ENCODE measurements around the gene NXPH4.

Gene NXPH4

DNA sequence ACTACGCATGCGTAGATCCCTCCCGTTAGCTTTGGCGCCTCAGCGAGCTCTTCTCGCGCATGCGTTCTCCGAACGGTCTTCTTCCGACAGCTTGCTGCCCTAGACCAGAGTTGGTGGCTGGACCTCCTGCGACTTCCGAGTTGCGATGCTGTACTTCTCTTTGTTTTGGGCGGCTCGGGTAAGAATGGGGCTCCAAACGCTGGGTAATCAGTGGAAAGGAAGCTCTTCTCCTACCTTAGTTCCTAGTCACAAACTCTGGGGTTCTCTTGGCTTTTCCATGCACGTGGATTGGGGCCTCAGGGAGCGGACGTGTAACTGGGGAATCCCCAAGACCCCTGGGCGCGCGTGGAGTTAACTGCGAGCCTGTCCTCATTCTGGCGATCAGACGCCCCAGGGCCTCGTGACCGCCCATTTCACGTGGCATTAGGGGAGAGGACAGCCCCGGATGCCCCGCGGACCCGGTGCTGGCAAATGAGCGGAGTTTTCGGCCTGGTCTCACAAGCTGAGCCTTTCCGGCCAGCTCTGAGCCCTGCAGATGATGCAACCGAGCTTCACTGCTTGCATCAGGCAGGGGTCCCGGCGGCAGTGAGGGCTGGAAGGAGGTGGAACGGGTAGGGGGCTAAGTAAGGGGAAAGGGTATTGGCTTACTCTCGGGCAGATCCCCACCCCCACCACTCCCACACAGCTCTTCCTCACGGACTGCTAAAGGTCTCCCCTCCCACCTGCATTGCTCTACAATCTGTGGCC is 13.2 kb downstream of the NXPH4 start, which contains the start of gene SHMT2:
Gene SHMT2, plus strand, starts transcription at position 78 of the 747 bp plus-strand sequence. Its CDS starts 68 bp downstream, at position 146.
- in situ Hi-C loops (cut with MboI; ENCODE audit: low sequenced_read_pairs) = no loop called here

DNA sequence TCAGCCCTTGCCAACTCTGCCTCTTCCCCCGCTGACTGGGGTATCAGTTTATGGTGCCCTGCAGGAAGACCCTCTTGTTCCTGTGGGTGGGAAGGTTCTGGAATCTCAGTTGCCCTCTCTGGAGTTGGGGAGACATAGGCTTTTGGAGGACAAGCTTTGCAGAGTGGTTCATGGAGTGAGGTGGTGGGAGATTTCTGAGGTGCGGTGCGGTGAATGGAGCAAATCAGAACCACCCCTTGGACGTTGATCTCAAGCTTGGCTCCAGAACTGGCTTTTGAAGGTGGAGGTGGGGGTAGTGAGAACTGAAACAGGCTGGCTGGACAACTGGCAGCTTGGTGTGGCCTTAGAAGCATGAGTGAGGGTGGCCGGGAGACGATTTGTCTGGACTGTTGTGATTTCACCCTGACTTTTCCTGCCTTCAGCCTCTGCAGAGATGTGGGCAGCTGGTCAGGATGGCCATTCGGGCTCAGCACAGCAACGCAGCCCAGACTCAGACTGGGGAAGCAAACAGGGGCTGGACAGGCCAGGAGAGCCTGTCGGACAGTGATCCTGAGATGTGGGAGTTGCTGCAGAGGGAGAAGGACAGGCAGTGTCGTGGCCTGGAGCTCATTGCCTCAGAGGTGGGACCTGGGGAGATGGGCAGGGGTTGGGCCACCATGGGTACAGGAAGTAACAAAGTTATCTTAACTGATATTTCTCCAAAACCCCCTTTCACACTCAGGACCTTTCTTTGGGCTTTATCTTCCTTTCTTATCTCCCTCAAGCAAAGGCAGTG is 14.0 kb downstream of the NXPH4 start:
- in situ Hi-C loops (cut with MboI; ENCODE audit: low sequenced_read_pairs) = no loop called here

DNA sequence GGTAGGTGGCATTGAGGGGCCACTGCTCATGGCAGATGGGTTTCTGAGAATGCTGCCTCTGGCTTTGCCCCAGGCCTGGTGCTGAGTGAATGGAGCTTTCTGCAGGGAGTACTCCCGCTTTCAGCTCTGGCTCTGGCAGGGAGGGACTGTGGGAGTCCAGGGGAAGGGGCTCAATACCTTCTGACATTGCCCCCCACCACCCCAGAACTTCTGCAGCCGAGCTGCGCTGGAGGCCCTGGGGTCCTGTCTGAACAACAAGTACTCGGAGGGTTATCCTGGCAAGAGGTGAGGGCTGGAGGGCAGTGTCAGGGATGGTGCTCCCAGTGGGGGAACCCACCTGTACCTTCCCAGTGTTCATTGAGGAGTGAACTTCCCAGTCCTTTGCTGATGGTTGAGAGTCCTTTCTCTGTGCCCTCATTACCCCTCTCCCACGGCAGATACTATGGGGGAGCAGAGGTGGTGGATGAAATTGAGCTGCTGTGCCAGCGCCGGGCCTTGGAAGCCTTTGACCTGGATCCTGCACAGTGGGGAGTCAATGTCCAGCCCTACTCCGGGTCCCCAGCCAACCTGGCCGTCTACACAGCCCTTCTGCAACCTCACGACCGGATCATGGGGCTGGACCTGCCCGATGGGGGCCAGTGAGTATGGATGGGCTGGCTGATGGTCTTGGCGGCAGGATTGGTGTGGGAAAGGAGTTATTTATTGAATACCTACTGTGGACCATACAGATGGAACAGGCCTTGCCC is 14.9 kb downstream of the NXPH4 start:
- in situ Hi-C loops (cut with MboI; ENCODE audit: low sequenced_read_pairs) = no loop called here

DNA sequence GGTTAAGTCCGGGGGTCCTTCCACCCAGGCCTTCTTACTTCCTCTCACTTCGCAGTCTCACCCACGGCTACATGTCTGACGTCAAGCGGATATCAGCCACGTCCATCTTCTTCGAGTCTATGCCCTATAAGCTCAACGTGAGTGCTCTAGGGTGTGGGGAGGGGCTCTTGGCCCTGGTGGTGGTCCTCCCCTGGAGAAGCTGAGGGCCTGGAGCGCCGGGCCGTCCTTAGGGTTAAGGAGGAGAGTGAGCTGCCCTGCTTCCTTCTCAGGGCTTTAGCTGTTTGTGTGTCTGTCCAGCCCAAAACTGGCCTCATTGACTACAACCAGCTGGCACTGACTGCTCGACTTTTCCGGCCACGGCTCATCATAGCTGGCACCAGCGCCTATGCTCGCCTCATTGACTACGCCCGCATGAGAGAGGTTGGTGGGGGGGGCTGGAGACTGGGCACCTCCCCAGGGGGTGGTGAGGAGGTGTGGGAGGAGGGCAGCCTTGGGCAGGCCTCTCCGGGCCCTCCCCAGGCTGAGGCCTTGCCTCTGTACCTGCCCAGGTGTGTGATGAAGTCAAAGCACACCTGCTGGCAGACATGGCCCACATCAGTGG is 15.7 kb downstream of the NXPH4 start:
- in situ Hi-C loops (cut with MboI; ENCODE audit: low sequenced_read_pairs) = no loop called here

DNA sequence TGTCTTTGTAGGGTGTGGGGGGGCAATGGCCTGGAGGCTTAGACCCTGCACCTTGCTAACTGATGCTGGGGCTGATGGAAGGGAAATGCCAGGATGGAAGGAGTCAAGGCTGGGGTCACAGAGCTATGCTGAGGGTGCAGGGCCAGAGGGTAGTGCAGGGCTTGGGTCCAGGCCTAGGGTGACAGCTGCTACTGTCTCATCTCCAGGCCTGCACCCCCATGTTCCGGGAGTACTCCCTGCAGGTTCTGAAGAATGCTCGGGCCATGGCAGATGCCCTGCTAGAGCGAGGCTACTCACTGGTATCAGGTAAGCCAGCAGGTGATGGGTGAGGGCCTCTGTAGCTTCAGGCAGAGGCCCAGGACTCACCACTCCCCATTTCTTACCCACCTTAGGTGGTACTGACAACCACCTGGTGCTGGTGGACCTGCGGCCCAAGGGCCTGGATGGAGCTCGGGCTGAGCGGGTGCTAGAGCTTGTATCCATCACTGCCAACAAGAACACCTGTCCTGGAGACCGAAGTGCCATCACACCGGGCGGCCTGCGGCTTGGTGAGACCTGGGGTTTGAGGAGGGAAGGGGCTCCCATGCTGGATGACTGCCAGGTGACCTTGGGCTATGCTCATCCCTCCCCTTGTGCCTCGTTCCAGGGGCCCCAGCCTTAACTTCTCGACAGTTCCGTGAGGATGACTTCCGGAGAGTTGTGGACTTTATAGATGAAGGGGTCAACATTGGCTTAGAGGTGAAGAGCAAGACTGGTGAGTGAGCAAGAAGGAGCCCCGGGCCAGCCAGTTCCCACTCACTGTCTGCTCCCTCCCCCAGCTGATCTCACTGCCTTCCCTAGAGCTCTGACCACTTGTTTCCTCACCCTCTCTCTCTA is 17.0 kb downstream of the NXPH4 start:
- in situ Hi-C loops (cut with MboI; ENCODE audit: low sequenced_read_pairs) = no loop called here

DNA sequence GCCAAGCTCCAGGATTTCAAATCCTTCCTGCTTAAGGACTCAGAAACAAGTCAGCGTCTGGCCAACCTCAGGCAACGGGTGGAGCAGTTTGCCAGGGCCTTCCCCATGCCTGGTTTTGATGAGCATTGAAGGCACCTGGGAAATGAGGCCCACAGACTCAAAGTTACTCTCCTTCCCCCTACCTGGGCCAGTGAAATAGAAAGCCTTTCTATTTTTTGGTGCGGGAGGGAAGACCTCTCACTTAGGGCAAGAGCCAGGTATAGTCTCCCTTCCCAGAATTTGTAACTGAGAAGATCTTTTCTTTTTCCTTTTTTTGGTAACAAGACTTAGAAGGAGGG is 17.6 kb downstream of the NXPH4 start:
- in situ Hi-C loops (cut with MboI; ENCODE audit: low sequenced_read_pairs) = no loop called here

DNA sequence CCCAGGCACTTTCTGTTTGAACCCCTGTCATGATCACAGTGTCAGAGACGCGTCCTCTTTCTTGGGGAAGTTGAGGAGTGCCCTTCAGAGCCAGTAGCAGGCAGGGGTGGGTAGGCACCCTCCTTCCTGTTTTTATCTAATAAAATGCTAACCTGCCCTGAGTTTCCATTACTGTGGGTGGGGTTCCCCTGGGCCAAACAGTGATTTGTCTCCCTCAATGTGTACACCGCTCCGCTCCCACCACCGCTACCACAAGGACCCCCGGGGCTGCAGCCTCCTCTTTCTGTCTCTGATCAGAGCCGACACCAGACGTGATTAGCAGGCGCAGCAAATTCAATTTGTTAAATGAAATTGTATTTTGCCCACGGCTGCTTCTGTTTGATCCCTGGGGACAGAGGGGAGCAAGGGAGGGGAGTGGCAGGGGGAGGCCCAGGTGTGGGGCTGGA is 18.0 kb downstream of the NXPH4 start:
- in situ Hi-C loops (cut with MboI; ENCODE audit: low sequenced_read_pairs) = no loop called here

DNA sequence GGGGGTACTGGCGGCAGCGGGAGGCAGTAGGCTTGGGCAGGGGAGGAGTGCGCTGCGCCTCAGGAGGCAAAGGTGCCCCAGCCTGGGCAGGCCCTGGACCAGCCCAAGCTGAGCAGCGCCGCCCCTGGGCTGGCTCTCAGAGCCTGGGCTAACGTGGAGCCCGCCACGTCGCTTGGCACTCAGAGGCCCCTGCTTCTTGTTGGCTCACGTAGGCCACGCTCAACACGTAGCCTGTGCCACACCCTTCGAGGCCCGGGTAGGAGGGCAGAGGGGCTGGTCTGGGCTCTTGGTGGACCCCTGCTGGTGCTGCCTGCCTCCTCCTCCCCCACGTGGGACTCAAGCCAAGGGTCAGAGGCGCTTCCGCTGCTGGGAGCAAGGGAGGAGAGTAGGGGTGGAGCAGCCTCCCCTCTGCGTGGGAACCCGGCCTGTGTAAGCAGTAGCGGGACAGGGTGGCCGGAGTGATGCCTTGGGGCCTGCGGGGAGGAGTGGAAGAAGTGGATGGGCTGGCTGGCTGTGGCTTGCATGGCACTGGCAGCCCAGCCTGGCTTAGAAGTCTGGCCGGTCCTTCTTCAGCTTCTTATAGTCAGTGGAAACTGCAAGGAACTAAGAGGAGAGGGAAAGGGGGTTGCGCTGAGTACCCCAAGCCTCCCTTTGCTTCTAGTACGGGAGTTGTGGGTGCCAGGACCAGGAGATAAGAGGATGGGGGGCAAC is 18.6 kb downstream of the NXPH4 start:
- in situ Hi-C loops (cut with MboI; ENCODE audit: low sequenced_read_pairs) = no loop called here

DNA sequence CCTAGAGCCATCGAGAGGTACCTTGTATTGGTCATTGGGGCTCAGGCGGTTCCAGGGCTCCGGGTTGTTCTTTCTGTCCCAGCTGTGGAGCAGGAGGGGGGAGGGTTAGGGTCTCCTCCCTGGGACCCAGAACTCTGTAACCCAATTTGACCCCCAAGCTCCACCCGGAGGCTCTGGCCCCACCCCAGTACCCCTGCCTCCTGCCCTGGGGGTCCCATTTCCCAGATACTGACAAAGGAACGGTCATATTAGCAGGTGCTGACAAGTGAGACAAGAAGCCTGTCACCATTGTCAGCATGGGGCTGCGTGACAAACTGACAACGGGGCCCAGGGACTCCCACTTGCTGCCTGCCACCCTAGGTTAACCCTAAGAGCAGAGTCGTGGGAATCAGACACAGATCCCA is 19.1 kb downstream of the NXPH4 start:
- in situ Hi-C loops (cut with MboI; ENCODE audit: low sequenced_read_pairs) = no loop called here

DNA sequence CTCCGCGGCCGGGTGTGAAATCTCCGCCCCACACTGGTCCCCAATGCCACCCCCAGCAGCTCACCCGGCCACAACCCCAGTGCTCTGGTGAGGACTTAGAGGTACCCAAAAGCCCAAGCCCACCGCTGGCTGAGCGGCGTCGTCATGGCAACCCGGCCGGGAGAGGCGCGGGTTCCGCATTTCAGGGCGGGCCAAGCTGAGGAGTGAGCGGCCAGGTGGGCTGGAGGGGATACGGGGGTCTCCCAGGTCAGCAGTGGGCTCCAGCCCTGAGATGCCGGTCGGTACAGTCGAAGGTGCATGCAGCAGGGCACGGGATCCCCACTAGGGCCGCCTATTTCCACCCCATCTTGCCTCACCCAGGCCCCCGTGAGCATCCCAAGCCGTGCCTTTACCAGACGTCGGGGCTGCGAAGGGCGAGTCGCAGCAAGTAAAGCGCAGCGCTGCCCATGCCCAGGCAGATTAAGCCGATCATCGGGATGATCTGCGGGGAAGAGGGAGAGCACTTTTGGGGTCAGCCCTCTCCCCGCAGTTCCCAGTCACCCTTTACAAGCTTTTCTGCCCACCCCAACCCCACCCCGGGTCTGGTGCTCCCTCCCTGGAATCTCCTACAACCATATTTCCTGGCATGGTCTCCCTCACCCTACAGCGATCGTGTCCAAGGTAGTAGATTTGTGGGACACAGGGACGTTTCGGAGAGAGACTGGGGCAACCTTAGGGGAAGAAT is 19.8 kb downstream of the NXPH4 start:
- in situ Hi-C loops (cut with MboI; ENCODE audit: low sequenced_read_pairs) = no loop called here

DNA sequence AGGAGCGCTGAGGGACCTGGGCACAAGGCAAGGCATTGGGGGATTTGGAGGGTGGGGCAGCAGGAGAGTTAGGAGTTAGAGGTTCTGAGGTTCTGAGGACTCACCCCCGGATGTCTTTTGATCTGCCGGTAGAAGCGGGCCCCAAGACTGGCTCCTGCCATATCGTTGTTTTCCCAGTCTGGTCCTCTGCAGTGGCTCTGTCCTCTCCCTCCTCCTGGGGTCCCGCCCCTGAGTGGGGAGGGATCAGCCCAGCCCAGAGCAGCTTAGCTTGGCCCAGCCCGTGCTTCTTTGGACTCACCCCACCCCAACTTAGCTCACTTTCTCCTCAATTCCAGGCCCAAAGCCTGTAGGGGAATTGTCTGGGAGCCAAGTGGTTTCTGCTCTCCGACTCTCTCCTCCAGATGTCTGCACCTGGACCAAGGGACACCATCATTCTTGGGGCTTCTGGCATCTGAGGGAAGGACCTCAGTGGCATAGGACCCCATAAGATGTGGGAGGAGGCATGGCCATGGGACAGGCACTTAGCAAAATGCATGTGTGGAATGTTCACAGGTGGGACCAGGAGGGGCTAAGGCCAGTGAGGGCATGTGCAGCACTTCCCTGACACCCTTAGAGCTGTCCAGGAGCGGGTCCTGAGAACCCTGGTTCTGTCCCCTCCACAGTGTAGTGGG is 20.5 kb downstream of the NXPH4 start:
- in situ Hi-C loops (cut with MboI; ENCODE audit: low sequenced_read_pairs) = no loop called here

DNA sequence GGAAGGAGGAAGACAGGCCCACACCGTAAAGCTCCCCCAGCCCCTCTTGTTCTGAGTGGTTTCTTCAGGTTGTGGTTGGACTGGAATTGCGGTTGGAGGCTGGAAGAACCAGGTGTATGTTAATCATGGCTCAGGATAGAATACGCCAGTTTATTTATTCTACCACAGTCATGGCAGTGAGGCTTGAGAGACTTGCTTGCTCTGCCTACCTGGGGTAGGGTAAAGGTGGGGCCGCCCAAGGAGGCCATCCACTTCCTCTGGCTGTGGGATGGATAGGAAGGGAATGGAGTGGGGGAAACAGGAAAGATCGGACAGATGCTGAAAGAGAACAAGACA is 21.0 kb downstream of the NXPH4 start:
- in situ Hi-C loops (cut with MboI; ENCODE audit: low sequenced_read_pairs) = no loop called here

DNA sequence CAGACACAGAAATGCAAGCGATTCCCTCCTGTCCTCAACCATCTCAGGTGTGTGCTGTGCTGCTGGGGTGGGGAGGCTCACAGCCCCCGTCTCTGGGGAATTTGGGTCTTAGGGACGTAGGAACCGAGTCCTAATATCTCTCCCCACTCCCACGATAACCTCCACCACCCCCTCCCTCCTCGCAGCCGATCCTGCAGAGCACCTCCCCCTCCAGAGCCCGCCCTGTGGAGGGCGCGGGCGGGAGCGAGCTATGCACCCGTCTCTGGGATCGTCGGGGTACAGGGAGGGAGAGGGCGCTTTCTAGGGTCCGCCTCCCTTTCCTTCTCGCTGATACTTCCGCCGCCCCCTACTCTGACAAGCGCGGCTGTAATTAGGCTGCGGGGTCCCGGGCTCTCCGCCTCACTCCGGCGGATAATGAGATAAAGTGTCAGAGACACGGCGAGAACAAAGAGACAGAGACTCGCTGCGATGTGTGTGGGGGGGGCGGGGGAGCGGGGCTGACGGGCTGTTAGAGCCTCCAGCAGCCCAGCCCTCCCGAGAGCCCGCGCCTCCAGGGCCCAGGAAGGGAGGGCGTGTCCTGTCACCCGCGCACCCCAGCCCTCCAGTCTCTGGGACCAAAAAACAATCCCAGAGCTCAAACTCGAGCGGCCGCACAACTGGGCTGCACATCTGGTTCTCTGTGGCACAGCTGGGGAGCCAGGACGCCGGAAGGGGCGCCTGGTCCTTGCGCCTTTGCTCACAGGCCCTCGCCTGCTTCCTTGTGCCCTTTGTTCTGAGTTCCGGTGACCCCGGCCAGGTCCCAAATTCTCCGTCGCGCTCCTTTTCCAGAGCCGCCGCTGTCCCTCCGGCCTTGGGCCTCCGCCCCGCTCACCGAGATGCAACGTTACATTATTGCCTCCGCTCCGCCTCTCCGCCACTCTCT is 21.6 kb downstream of the NXPH4 start:
- in situ Hi-C loops (cut with MboI; ENCODE audit: low sequenced_read_pairs) = no loop called here

DNA sequence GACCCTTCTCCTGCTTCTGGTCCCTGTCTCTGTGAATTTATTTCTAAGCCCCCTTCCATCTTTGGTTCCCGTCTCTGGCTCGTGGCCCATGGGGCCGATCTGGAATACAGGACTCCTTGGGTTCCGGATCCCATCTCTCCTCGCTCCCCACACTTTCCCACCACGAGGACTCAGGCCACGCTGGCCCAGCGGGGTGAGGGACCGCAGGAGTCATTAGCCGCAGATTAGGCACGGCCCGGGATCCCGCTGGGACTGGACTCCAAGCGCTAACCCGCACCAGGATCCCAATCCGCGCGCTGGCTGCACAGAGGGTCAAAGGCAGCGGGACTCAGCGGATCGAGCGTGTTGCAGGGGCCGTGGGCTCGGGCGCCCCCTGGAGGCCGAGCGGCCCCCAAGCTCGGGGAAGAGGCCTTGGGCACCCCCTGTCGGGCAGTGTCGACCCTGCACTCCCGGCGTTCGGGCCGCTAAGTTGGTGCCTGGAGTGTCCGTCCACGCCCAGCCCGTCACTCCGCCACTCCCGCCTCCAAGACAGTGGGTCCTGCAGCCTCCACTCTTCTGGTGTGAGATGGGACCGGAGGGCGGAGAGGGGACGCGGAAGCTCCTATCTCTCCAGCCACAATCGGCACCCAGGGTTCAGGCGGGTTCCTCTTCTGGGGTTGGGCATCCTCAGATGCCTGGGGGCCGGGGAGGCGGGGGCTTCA is 22.4 kb downstream of the NXPH4 start:
- in situ Hi-C loops (cut with MboI; ENCODE audit: low sequenced_read_pairs) = no loop called here

DNA sequence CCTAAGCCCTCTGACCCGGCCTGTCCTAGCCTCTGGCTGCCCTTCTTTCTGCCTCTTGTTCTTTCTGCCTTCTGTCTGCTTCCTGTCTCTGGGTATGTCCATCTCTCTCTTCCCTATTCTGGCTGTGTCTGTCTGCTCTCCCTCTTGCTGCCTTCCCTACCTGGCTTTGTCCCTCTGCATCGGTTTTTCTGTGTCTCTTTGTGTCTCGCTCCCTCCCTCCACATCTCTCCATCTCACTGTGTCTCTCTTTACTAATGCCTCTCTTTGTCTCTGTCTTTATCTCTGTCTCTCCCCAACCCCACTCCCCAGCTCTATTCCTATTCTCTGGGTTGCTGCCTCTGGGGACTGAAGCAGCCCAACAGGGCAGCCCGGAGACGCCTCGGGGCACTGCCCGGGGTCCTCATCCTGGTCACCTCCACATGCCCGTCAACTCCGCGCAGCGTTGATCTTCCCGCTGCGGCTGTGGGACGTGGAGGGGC is 23.0 kb downstream of the NXPH4 start:
- in situ Hi-C loops (cut with MboI; ENCODE audit: low sequenced_read_pairs) = no loop called here

DNA sequence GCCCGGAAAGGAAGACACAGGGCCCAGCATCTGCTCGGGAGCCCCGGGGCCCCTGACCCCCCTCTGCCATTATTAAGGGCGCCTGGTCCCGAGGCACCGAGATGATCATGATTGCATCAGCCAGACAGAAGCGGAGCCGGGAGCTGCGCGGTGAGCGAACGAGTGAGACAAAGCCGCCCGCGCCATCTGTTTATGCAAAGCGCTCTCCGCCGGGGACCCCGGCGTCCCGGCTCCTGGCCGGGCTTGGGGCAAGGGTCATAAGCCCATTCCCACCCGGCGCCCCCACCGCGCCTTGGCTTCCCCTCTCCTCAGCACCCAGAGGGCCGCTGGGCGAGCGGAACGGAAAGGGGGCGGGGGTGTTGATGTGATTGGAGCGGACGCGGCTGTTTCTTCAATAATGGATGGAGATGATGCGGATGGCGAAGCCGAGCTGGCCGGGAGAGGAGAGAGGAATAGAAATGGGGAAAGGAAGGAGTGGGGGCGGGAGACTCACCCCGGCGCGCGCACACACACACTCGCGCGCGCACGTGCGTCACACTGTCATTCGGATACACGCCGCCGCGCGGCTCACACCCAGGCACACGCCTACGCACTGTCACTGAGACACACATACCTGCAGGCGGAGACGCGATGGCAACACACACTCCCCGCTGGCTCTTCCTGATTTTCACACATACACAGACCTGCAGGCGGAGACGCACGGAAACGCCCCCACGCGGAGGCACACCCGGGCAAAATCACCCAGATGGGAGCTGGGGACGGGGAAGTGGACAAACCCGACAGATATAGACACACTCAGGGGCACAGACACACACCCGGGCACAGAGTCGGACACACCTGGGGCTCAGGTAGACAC is 23.7 kb downstream of the NXPH4 start:
- in situ Hi-C loops (cut with MboI; ENCODE audit: low sequenced_read_pairs) = no loop called here

Measured in HL-60/S4 treated with retinoic acid at 250 ng/mL for 4 days and 3 days (cell line).